HUES64 (cell line): ENCODE data around the gene TK2.
"Not testable (repeated sequence)": the region's sequence is repeated elsewhere in the genome, so short reads cannot be mapped to it uniquely, and the experiment has no call there.

Source experiments
- H3K27ac ChIP-seq: 2 replicates; pipeline ENCODE4 v1.7.0; 2013; ENCODE audit warnings: low read depth, low read length, inconsistent platforms
- H3K27me3 ChIP-seq: 2 replicates; pipeline ENCODE4 v1.6.1; 2013; ENCODE audit warnings: mild to moderate bottlenecking, low read length; ENCODE audit not compliant: insufficient read depth
- H3K36me3 ChIP-seq: 2 replicates; pipeline ENCODE4 v1.6.1; 2013; ENCODE audit warnings: mild to moderate bottlenecking, low read length; ENCODE audit not compliant: insufficient read depth
- H3K4me1 ChIP-seq: 2 replicates; pipeline ENCODE4 v1.6.1; 2013; ENCODE audit warnings: mild to moderate bottlenecking, low read length, moderate library complexity; ENCODE audit not compliant: insufficient read depth
- H3K4me3 ChIP-seq: 2 replicates; pipeline ENCODE4 v1.5.1; 2013; ENCODE audit warnings: mild to moderate bottlenecking, low read length, moderate library complexity
- H3K9ac ChIP-seq: 2 replicates; pipeline ENCODE4 v1.6.1; 2013; ENCODE audit warnings: mild to moderate bottlenecking, low read depth, low read length
- H3K9me3 ChIP-seq: 2 replicates; pipeline ENCODE4 v1.6.1; 2013; ENCODE audit warnings: low read depth, low read length; ENCODE audit not compliant: insufficient read depth
- WGBS: fragments of 150-250, 120-280 bp; methylation state at CpG from one replicate; pipeline ENCODE4 v1.1.7; 2013; ENCODE audit warnings: missing lambda C conversion rate; 5-methylcytosine and 5-hydroxymethylcytosine counted together

TK2 gene

DNA sequence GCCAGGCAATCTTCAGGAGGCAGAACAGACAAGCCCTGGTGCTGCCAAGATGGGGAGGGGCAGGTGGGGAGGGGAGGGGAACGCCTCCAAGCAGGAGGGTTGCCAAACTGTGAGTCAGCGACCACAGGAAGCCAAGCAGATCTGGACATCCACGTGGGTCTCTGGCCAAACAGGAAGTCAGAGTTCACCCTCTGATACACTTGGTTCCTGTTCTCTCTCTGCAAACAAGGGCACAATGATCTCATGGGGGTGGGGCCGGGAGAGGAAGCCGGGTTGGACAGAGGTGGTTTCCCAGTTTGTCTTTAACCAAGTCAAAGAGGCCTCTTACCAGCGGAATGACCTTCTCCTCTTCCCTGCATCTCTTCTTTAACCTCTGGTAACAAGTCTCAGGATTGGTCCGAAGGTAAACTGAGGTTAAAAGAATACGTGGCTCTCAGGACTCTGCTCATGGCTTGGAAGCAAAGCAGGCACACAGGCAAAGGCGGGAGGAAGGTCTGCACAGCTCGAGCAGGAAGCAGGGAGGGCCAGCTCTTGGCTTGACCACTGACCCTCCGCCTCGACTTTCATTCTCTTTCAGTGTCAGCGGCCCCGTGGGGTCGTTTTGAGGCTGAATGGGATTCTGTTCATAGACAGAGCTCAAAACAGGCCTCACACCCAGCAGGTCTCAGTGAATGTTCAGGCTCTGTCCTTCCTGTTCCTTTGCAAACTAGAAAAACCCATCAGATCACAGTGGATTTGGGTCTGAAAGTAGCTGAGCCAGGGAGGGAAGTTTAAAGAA lies 32.9 kb downstream of the TK2 start:
- WGBS, result 66% methylated on average over 15 of the region's 15 CpGs
- Histone ChIP-seq H3K36me3 (no peaks in the 10 kb centered on the region), H3K4me1 (peaks cover 21% of the 10 kb centered on the region), H3K27me3 (no peaks in the 10 kb centered on the region), H3K27ac (peak overlapping the region; percentile 7), H3K4me3 (no peak overlapping the region), H3K9ac (no peak overlapping the region), H3K9me3 (no peaks in the 10 kb centered on the region)

DNA sequence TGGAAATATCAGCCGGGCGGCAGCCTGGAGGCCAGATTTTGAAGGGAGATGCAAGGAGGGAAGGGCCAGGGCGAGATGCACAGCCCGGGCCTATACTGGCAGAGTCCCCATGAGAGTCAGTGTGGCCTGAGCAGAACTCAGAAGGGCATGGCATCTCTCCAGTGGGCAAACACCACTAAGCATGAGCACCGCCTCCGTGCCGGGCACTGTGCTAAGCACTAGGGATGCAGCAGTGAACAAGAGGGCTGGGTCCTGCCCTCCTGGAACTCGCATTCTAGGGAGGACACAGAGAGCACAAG lies 33.5 kb downstream of the TK2 start:
- Histone ChIP-seq H3K36me3 (no peaks in the 10 kb centered on the region), H3K4me1 (peaks cover 27% of the 10 kb centered on the region), H3K9me3 (no peaks in the 10 kb centered on the region), H3K4me3 (no peak overlapping the region), H3K9ac (no peak overlapping the region), H3K27ac (no peak overlapping the region), H3K27me3 (no peaks in the 10 kb centered on the region)
- 90% methylated on average over 8 of the region's 8 CpGs for WGBS

DNA sequence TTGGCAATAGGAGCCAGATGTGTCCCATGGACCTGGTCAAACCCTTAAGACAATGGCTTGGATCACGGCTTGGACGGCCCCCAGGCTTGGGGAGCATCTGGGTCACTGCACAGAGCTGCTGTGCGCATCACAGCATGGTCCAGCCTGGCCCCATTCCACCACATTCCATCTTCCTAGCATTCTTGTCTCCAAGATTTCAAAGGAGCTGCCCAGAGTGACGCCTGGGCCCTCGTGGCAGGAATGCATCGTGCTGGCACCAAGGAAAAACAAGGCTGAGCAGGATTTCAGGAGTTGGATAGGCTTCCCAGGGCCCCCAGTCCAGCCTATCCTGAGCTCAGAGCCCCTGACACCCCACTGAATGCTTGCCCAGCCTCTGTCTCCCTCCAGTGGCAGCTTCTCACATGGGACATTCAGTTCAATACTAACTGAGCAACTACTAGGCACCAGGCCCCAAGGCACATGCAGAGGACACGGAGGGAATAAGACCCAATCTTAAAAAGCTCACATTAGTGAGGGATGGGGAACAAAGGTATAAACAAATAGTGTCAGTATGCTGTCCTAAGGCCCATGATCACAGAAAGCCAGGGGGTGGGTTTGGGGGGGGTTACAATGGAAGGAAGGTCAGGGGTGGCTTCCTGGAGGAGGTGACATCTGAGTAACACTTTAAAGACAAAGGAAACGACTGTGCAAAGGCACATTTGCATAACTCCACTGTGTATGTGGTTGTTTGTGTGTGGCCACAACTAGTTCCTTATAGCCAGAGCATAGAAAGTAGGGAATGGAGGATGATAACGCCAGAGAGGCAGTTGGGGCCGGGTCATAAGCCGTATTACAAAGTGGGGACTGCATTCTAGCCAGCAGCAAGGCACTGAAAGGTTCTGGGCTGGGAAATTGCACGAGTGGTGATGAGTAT lies 34.1 kb downstream of the TK2 start:
- Histone ChIP-seq H3K9ac (no peak overlapping the region), H3K27ac (no peak overlapping the region), H3K36me3 (no peaks in the 10 kb centered on the region), H3K4me3 (no peak overlapping the region), H3K9me3 (no peaks in the 10 kb centered on the region), H3K27me3 (no peaks in the 10 kb centered on the region), H3K4me1 (peaks cover 33% of the 10 kb centered on the region)
- 84% methylated on average over 12 of the region's 12 CpGs for WGBS

DNA sequence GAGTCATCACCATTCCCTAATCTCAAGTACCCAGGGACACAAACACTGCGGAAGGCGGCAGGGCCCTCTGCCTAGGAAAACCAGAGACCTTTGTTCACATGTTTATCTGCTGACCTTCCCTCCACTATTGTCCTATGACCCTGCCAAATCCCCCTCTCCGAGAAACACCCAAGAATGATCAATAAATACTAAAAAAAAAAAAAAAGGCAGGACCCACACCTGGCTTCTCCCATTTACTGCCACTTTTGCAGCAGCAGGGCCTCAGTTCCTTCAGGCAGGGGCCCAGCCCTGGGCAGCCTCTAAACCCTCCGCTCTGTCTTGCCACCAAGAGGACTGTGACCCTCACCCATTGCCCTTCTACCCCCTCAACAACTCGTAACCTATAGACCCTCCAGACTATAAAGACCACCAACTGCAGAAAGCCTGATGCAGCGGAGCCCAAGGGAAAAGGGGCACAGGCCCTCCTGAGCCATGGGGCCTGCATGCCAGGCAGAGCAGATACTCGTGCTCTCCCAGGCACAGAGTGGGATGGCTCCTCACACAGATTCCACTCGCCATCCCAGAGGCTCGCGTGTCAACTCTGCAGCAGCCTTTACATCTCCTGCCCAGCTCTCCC lies 34.8 kb downstream of the TK2 start:
- H3K4me3 ChIP-seq, H3K27me3 ChIP-seq, H3K9me3 ChIP-seq, H3K27ac ChIP-seq, H3K9ac ChIP-seq, H3K36me3 ChIP-seq: not testable (repeated sequence)
- 85% methylated on average over 10 of the region's 10 CpGs for WGBS
- peaks cover 37% of the 10 kb centered on the region for H3K4me1 ChIP-seq

DNA sequence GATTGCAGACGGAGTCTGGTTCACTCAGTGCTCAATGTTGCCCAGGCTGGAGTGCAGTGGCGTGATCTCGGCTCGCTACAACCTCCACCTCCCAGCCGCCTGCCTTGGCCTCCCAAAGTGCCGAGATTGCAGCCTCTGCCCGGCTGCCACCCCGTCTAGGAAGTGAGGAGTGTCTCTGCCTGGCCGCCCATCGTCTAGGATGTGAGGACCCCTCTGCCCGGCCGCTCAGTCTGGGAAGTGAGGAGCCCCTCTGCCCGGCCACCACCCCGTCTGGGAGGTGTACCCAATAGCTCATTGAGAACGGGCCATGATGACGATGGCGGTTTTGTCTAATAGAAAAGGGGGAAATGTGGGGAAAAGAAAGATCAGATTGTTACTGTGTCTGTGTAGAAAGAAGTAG lies 35.5 kb downstream of the TK2 start:
- not testable (repeated sequence) for H3K27ac ChIP-seq, H3K9ac ChIP-seq, H3K9me3 ChIP-seq, H3K27me3 ChIP-seq, H3K36me3 ChIP-seq, H3K4me3 ChIP-seq
- peaks cover 37% of the 10 kb centered on the region for H3K4me1 ChIP-seq
- WGBS, result 96% methylated on average over 12 of the region's 17 CpGs

DNA sequence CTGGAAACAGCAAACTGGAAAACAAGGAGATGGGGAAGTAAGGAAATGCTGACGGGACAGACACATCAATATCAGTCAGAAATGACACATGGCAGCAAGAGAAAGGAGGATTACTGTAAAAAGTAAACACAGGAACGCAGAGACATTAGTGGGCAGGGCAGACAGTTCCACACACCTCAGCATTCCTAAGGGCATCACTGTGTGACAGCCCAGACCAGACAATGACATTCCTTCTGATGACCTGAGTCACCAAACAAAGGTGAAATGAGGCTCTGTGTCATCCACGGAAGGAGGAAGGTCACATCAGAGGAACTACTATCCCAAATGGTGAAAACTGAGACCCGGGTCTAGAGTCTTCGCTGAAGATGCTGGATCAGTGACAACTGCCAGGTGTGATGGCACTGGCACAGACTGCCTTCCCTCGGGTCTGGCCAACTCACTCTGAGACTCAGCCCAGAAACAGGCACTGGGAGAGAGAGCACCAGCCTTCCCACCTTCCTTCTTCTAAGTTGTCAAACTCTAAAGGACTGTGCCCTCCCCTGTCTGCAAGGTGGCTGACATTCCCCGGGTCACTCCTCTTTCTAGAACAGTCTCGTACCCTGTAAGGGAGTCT lies 36.7 kb downstream of the TK2 start:
- 85% methylated on average over 8 of the region's 8 CpGs for WGBS
- Histone ChIP-seq H3K4me3 (no peak overlapping the region), H3K4me1 (peaks cover 37% of the 10 kb centered on the region), H3K9ac (no peak overlapping the region), H3K36me3 (no peaks in the 10 kb centered on the region), H3K27ac (0 out of 2 replicates have a peak overlapping the region, but pooled peaks have one; percentile 9), H3K27me3 (no peaks in the 10 kb centered on the region), H3K9me3 (no peaks in the 10 kb centered on the region)

DNA sequence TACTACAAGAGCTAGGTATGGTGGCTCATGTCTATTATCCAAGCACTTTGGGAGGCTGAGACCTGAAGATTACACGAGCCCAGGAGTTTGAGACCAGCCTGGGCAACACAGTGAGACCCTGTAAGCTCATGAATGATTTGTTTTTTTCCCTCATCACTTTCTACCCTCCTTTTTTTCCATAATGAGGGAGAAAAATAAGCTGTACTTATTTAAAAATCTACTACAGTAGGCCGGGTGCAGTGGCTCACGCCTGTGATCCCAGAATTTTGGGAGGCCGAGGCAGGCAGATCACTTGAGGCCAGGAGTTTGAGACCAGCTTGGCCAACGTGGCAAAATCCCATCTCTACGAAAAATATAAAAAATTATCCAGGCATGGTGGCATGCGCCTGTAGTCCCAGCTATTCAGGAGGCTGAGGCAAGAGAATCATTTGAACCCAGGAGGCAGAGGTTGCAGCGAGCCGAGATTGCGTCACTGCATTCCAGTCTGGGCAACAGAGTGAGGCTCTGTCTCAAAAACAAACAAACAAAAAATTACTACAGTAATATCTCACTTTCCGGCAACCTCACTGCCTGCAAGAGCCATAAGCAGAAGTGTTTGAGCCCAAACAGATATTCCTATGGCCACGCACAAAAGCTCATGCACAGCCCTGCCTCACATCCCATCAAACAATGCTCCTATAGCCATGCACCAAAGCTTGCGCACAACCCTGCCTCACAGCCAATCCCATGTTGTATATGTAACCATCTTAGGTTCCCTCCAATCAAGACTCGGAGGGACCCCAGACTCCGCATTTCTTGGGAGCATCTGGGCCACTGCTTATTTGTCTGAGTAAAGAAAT lies 37.4 kb downstream of the TK2 start:
- Histone ChIP-seq H3K9me3 (no peaks in the 10 kb centered on the region), H3K9ac (peak overlapping the region; percentile 7; the same call in 1 of the 2 replicates), H3K27ac (peak overlapping the region; percentile 81; the same call in 1 of the 2 replicates), H3K27me3 (no peaks in the 10 kb centered on the region), H3K36me3 (no peaks in the 10 kb centered on the region), H3K4me3 (no peak overlapping the region), H3K4me1 (peaks cover 34% of the 10 kb centered on the region)
- WGBS, result 85% methylated on average over 15 of the region's 15 CpGs

DNA sequence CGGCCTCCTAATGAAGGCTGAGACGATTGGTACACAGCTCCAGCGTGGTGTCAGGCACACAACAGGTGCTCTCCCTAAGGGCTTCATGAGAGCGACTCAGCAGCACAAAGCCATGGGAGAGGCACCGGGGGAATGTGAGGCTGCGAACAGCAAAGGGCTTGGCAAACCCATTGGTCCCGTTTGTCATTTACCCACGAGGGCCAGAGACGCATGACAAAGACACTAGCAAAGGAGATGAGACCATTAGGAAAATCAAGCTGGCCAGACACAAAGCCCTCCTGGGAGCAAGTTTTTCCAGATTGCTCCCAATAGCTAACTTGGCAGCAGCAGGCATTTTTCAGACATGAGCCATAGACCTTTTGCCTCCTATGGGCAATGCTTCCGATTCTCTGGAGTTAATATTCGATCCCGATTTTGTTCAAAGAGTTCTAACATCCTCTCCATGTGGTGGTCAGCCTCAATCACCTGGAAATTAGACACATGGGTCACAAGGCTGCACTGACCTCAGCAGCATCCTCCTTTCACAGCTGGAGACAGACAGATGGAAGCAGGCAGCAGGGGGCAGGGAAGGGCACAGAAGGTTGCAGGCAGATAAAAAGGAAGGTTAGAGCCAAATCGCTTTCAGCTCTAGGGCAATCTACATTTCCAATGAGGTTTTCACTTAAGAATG lies 38.2 kb downstream of the TK2 start:
- H3K4me3 ChIP-seq, result peak overlapping the region; percentile 8; the same call in 1 of the 2 replicates
- peak overlapping the region; percentile 54 for H3K9ac ChIP-seq

DNA sequence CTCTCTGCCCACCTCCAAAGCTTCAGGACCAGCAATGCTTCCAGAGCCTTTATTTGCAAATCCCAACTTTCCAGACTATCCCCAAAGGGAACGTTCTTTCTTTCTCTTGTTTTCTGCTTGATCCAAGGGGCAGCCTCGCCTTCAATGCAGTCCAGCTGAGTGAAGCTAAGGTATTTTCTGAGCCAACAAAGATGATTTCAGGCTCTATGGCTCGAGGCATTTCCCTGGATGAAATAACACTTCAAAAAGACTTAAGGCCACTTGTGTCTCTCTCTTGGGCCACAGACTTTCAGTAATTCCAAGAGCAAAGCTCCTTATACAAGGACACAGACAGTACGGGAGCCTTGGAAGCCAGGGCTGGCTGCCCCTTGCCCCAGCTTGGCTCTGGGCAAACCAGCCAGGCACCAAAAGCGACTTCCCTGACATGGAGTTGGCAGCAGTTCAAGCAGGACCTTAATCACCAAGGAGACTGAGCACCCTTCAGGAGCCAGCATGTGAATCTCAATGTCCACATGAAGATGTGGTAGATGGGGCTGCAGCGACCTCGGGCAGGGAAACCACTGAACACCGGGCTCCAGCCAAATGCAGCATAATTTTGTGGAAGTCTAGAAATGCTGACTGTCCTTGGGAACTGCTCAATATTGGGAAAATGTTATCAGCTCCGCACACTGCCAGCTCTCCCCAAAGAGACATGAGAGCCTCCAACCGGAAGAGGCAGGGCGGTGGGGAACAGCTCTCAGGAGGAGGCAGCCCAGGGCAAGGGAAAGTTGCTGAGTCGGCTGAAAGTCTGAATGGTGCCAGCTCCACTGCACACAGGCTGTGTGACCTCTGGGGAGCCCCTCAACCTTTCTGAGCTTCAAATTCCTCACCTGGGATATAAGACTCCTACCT lies 39.0 kb downstream of the TK2 start:
- Histone ChIP-seq H3K4me3 (no peak overlapping the region), H3K4me1 (peaks cover 27% of the 10 kb centered on the region)
- WGBS, result 85% methylated on average over 12 of the region's 12 CpGs

More for the DNA sequence above, 38.2 kb downstream of the TK2 start:
- H3K27ac ChIP-seq, result peak overlapping the region; percentile 81
- H3K4me1 ChIP-seq, result peaks cover 27% of the 10 kb centered on the region
- no peaks in the 10 kb centered on the region for H3K9me3 ChIP-seq
- WGBS, result 37% methylated on average over 13 of the region's 13 CpGs
- no peaks in the 10 kb centered on the region for H3K36me3 ChIP-seq
- H3K27me3 ChIP-seq, result no peaks in the 10 kb centered on the region

More for the DNA sequence above, 39.0 kb downstream of the TK2 start:
- H3K36me3 ChIP-seq, result no peaks in the 10 kb centered on the region
- 0 out of 2 replicates have a peak overlapping the region, but pooled peaks have one; percentile 1 for H3K9ac ChIP-seq
- H3K27me3 ChIP-seq, result no peaks in the 10 kb centered on the region
- peak overlapping the region; percentile 81; the same call in 1 of the 2 replicates for H3K27ac ChIP-seq
- no peaks in the 10 kb centered on the region for H3K9me3 ChIP-seq
